GM18502 (cell line): ENCODE results near the gene BLOC1S5.
"Not testable (repeated sequence)": the region's sequence is repeated elsewhere in the genome, so short reads cannot be mapped to it uniquely, and the experiment has no call there.

Source experiments
- ATAC-seq: cut with Tn5 transposase; IDR thresholded peaks from one replicate; pipeline ENCODE4 v1.9.1; 2021; ENCODE audit warnings: mild to moderate bottlenecking; ENCODE audit not compliant: unreplicated experiment, poor library complexity

BLOC1S5 gene

DNA sequence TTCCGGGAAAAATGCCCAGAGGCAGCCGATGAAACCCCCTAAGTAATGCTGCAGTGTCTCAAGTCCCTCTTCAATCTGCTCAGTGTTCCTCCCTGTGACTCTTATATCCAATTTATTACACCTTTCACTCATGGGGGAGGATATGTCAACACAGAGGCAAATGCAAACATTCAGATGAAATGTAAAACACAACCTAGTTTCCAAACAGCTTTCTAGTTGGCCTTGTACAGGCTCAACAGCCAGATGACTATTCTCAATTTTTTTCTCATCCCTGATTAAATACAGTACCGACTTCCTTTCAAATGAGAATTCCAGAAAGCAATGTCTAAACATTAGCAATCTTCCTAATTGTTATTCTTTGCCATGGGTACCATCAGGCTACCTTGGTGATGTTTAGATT is 65.0 kb downstream of the BLOC1S5 start:
- ATAC-seq, result no peak

DNA sequence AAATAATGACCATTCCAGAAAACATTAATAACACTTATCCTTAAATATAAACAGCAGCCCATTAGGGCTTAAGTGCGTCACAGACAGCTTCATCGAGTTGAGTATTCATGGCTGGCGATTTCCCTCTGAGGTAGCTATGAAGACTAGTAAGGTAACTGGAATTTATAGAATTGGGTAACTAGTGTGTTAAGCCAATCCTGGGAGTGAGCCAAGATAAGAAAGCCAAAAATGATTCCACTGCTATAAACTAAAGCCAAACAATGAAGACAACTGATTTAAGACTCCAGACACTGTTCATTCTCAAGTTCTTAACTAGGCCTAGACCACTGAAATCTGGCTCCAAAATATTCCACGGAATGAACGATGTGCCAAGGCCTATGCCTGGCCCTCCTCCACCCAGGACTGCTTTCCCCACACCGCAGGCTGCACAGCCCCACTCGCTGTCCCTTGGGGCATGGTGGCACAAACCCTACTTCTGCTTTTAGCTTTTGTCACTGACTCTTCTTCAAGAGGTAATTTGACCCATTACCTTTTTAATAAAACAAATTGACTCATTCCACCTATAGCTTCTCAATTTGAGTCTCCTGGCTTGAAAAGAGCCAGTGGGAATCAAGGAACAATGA is 66.0 kb downstream of the BLOC1S5 start:
- no peak for ATAC-seq

DNA sequence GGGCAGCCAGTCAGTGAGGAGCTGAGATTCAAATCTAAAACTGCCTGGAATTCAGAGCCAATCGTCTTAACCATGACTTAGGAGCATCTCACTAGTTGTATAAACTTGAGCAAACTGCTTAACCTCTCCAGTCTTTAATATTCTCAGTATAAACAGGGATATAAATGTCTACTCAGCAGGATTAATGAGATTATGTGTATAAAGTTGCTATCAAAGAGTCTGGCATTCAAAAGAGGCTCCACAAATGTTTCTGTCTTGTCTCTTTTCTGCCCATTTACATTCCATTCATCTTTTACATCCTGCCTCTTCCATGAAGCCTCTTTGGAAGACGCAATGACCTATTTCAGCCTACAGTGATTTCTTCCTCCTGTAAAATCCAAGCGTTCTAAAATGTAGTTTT is 66.9 kb downstream of the BLOC1S5 start:
- ATAC-seq, result no peak

DNA sequence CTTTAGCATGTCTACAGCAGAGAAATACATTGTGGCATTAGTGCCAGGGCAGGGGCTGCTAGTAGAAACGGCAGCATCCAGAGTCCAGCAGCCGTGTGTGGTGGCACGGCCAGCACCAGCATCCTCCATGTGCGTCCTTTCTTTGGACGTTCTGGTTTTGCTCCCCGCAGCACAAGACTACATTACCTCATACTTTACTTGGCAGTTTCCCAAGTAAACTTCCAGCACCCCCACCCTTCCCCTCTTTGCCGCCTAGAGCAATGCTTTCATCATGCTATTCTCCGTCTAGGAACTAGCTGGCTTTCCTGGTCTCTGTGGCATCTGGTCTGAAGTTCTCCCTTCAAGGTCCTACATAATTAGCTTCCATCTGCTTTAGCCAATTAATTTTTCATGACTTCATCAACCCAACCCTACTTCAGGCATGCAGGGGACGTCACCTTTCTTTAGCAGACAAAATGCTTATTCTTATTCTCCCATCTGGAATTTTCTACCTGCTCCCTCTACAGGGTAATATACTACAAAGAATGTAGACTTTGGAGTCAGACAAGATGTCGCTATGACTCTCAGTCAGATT is 67.6 kb downstream of the BLOC1S5 start:
- ATAC-seq, result no peak

DNA sequence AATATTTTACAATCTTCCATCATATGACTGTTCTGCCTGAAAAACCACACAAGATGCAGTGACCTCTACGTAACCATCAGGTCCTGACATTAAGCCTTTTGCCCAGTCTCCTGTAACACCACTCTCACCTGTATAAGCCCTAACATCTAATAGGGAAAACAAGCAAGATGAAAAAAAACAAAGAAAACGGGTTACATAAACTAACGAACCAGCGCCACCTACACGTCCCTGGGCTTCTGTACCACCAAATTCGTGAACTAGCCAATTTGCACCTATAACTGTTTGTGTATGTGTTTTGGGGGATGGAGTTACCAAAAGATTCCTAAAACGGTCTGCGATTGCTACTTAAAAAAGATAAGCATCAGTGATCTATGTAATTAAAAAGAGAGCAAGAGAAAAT is 70.2 kb downstream of the BLOC1S5 start:
- no peak for ATAC-seq

DNA sequence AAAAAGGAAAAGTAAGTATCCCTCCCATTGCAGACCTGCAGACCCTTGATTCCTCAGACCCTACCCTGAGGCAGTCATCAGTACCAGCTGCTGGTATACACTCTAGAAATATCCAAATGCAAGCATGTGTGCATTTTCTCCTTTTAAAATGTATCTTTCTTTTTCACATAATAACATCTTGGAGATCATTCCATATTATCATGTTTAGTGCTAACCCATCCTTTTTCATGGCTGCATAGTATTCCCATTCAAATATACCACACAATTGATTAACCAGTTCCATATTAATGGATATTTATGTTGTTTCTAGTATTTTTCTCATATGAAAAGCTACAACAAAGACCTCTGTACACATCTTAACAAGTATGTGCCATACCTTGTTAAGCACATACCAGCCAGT is 70.8 kb downstream of the BLOC1S5 start:
- no peak for ATAC-seq

DNA sequence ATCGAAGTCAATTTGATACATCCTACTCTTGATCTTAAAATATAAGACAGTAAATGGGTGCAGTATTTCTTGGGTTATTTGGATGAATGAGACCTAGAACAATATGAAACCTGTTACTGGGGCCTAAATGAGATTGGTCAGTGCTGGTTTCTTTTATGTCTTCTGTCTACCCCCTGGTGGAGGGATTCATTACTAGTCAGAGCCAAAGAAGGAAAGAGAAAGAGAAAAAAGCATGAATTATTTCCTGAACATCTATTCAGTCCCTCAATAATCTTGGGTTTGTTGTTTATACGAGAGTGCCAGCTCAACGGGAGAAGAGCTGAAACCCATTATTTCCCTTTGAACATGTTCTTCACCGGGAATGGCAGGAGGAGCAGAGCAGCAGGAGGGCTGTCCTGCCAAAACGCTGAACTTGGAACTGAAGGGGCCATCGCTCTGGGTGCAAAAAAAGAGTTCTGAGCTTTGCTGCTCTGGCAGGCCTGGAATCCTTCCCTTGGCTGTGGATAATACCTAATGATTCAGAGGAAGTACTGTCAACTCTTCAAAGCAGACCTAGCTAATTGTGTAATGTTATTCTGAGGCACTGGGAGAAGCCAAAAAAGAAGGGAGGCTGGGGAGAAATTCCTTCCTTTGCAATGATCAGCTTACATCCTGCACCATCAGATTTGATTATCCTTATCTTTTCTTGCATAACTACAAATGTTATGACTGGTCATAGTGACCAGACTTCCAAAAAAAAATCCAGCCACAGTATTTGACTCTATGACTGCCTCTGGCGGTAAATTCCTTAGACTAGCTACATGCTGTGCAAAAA is 72.0 kb downstream of the BLOC1S5 start:
- peak; percentile 88 for ATAC-seq

DNA sequence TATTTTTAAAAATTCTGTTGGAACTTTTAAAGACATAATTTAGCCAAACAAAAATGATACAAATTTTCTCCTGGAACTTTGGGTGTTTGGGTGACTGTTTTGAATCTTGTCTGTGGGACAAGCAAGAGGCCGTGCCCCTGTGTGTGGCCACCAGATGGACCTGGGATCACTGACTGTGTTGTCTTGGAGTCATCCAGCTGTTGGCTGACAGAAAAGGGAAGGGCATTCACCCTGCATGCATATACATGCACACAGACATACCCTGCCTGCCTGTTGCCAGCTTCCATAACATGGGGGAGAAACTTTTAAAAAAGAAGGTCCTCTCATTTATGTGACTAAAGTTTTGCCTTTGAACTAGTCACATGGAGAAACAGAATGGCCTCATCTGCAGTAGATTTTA is 72.7 kb downstream of the BLOC1S5 start:
- peak; percentile 31 for ATAC-seq

DNA sequence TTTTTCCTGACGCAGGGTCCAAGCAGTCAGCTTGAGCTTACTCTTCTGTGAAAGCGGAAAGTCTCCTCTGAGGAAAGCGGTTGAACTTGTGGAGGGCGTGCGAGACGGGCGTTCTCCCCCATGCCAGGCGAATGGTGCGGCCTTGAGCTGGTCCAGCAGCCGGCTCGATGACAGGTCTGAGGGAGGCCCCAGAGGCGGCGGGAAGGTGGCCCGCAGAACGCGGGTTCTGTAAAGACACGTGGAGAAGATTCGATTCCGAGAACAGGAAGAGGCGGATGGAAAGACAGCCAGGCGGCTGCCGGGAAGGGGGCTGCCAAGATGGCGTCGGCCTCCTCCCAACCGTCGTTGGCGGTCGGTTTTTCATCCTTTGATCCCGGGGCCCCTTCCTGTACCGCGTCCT is 78.0 kb downstream of the BLOC1S5 start:
- ATAC-seq, result no peak

DNA sequence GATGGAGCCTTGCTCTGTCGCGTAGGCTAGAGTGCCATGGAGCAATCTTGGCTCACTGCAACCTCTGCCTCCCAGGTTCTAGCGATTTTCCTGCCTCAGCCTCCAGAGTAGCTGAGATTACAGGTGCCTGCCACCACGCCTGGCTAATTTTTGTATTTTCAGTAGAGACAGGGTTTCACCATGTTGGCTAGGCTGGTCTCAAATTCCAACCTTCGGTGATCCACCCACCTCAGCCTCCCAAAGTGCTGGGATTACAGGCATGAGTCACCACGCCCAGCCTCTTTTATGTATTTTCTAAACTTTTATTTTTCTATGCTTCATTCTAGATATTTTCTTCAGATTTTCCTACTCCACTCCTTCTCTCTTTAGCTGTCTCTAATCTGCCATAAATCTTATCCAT is 80.2 kb downstream of the BLOC1S5 start:
- ATAC-seq, result not testable (repeated sequence)

DNA sequence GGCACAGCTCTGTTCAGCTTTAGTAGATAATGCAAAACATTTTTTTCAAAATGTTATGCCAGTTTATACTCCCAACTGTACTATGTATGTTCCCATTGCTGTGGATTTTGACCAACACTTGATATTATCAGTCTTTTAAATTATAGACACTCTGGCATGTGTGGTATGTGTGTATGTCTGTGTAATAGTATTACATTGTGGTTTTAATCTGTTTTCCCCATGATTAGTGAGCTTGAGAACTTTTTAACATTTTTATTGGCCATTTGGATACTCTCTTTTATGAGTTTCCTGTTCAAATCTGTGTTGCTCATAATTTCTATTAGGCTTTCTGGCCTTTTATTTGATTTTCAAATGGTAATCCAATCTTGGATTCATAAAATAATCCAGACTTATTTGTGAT is 84.4 kb downstream of the BLOC1S5 start:
- ATAC-seq, result no peak

DNA sequence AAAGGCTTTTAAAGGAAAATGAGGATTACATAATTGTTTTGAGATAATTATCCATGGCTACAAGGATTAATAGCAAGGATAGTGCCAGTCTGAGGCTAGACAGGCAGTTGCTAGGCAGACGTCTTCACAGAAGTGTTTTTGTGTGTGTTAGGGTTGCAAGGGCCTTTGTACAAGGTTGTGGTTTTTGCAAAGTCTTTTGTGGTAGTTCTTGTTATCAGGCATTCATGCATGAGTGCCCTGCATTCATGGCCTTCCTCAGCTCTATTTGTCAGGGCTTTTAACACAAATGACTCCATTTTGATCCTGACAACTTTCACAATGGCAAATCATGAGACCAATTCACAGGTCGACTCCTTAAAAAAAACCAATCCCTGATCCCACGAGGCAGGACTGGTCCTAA is 85.5 kb downstream of the BLOC1S5 start:
- ATAC-seq, result peak; percentile 83

DNA sequence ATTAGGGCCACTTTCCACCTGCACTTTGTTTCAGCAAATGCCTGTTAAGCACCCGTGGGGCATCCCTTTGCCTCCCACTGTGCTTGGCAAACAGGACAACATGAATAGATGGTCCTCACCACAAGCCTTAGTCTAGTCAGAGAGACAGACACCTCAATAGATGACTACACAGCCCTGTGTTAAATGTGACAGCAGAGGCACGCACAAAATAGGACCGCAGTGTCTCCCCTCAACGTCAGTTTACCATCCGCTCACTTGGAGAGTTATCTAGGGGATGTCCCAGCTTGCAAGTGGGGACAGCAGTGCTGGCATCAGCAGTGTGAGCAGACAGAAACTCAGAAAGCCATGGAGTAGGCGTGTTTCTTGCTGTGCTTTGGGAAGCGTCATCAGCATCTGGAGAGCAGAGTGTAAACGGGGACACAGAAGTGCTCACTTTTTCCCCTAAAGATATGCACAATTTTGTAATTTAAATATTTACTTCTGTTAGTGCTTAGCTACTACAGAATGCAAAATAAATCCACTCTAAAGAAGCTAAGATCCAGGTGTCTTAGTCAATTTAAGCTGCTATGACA is 87.6 kb downstream of the BLOC1S5 start:
- no peak for ATAC-seq

DNA sequence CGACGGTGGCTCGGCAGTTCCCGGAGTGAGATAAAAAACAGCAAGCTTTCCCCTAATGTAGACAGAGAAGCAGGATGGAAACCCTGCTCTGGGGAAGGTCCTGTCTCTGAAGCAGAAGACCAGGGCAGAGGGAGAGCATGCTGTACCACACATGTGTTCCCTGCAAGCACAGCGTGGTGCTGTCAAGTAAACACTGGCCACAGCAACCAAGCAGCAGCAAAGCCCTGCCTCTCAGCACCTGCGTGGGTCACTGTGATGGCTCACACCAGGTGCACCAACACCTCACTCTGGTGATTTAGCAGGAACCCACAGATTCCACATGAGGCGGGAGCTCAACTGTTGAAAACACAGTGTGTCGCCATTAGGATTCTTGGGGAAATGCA is 88.4 kb downstream of the BLOC1S5 start:
- ATAC-seq, result no peak

DNA sequence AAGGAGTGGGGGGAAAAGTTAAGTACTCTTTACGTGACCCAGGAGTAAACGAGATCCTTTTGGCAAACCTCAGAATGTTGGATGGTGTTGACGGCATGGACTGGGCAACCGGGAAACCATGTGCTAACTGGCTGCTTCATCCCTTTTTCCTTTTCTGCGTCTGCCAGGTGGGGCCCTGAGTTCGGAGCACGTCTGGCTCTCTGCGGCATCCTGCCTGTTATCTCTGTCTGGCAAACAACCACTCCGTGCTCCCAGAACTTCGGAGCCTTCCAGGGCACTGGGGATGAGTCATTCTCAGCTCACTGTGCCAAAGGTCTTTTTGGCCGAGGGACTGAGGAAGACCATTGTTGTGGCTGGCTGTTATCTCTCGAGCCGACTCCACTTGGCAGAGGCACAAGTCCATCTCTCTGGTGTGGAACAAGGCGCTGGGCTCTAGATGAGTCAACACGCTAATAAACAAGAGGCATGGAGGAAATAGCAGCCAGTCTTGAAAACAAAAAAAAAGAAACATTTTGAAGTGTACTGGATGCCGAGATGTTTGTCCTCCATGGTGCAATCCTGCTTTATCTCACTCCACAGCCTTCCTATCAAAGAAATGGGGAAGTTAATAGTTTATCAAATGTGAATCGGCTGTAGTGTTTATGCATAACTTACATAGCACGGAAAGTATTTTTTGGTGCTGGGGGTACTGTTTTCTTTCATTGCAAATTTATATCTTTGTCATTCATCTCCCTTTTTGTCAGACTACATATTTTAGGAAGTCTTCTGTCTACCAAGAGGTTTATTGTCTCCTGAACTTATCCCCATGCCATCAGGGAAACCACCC is 89.0 kb downstream of the BLOC1S5 start:
- peak; percentile 42 for ATAC-seq

DNA sequence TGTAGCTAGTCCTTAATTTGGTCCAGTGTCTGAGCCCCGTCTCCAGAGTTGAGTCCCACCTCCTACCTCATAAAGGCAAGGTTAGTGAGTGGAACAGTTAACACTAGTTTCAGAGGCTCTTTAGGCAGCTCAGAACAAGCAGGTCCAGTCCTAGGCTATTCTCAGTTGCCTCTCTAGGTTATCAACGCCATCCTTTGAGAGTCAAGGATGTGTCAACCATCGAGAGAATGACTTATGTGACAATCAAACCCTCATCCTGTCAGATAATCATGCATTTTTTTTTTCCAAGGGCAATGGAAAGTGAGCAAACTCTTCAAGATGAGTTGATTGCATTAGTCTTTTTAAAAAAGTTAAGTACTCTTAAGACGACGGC is 89.6 kb downstream of the BLOC1S5 start:
- ATAC-seq, result no peak

DNA sequence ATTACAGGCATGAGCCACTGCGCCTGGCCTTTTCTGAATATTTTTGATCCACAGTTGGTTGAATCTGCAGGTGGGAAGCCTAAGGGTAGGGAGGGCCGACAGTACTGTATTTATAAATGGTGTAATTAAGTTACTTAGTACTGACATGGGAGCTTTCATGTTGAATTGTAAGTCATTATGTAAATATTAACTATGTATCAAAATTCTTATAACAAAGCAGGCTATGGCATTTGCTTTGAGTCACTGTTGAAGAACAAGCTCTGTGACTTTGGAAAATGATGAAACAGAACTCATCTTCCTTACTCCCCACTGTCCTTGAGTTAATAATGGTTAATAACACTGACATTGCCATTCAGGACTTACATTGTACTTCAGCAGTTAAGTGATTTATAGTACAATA is 90.6 kb downstream of the BLOC1S5 start:
- ATAC-seq, result no peak

DNA sequence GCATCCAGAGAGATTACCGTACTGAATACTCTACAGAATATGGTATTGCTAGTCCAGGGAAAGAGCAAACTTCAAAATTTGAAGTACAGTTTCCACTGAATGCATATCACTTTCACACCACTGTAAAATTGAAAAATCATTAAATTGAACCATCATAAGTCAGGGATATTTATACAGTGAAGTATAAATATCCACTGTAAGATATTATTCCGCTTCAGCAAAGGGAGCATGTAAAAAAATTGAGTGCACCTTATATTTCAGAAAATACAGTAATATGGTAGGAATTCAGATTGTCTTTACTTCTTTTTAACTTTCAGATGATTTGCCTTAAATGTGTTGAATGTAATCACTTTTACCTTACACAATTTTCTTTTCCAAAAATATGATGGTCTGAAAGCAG is 92.7 kb downstream of the BLOC1S5 start:
- no peak for ATAC-seq

DNA sequence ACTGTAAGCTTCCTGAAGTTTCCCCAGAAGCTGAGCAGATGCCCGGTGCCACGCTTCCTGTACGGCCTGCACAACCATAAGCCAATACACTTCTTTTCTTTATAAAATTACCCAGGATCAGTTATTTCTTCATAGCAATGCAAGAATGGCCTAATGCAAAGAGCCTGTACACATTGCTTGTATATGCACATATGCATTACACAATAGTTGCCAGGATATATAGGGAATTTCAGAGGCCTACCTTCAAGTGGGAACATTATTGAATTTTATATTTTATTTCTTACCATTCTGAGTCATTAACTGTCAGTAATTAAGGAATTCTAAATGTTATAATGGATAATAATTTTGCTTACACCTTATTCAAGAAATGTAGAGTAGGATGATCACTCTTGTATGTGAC is 93.6 kb downstream of the BLOC1S5 start:
- ATAC-seq, result no peak
